A673 (cell line): ENCODE measurements around the gene MAP7D2.

Source experiments
- CTCF ChIP-seq: fragments of 300-800, 200-600 bp; sonication (generic); conservative IDR thresholded peaks from 2 replicates; pipeline ENCODE4 v1.5.1; 2017; ENCODE audit warnings: low read depth, mild to moderate bottlenecking, antibody characterized with exemption, low read length, moderate library complexity, mixed read lengths
- EZH2 ChIP-seq: fragments of 200-600 bp; sonication (generic); IDR thresholded peaks from 2 replicates; pipeline ENCODE4 v1.6.1; 2017; ENCODE audit warnings: borderline replicate concordance, low read depth, mild to moderate bottlenecking, mixed read lengths, antibody characterized with exemption, low read length; ENCODE audit not compliant: poor library complexity, severe bottlenecking

- TF ChIP-seq EZH2 = no peak
- no peak for TF ChIP-seq CTCF
Observed at GRCh38 chrX:20053537-20053936, 63.2 kb downstream of the MAP7D2 start.
